K562 (cell line): ENCODE measurements around the gene ACP4.

Experiments
- CHD1 ChIP-seq: fragments of 200-600 bp; sonication (generic); IDR thresholded peaks from one replicate; pipeline ENCODE4 v1.6.1; 2012; ENCODE audit warnings: mild to moderate bottlenecking, moderate library complexity, low read length, inconsistent platforms
- GABPA ChIP-seq: fragments of 200-800 bp; sonication (Bioruptor generic); conservative IDR thresholded peaks from 2 replicates; pipeline ENCODE4 v1.6.1; 2016; ENCODE audit warnings: low read depth, missing genetic modification characterization, missing compliant biosample characterization
- HDAC2 ChIP-seq: fragments of 450-650 bp; IDR thresholded peaks from 2 replicates; pipeline ENCODE4 v1.6.1; 2016; ENCODE audit warnings: mild to moderate bottlenecking
- RAD51 ChIP-seq: fragments of 450-650 bp; IDR thresholded peaks from 2 replicates; pipeline ENCODE4 v1.7.1; 2016; ENCODE audit warnings: low read depth, mild to moderate bottlenecking, borderline replicate concordance
- SMC3 ChIP-seq: conservative IDR thresholded peaks from 2 replicates; pipeline ENCODE4 v1.6.1; 2011; ENCODE audit warnings: low read depth, low read length, improper control_type of control experiment; ENCODE audit not compliant: insufficient read depth
- ZNF133 ChIP-seq: fragments of 250-450 bp; sonication (Bioruptor Pico); IDR thresholded peaks from 2 replicates; pipeline ENCODE4 v1.4.0; 2020; ENCODE audit warnings: mild to moderate bottlenecking

DNA sequence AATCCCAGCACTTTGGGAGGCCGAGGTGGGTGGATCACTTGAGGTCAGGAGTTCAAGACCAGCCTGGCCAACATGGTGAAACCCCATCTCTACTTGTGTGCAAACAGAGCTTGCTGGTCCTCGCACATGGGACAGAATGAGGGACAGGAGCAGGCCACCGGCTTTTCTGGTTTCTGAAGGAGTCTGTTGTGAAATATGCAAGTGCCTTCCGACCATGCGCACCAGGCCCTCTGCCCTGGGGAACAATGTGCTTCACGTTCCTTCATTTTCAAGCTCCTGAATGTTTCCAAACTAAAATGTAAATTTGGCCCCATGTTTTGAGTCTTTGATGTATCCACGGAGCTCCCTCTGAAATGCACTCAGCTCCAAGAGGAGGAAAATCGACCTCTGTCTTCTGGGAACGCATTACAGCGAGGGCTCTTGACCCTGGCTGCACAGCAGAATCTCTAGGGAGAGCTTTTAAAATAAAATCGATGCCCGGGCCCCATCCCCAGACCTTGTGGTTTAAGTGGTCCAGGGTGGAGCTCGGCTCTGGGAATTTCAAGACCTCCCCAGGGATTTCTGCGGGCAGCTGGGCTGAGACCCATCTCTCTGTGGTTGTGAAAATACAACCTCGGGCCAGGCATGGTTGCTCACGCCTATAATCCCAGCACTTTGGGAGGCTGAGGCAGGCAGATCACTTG lies 9.3 kb upstream of the ACP4 start:
- no peak for TF ChIP-seq SMC3
- no peak for TF ChIP-seq HDAC2
- TF ChIP-seq ZNF133 (CRISPR knock-in tag): no peak
- TF ChIP-seq GABPA (tag): no peak
- no peak for TF ChIP-seq RAD51
- no peak for TF ChIP-seq CHD1
